ENCODE measurements around the gene SLC22A23.

The SLC22A23 gene

DNA sequence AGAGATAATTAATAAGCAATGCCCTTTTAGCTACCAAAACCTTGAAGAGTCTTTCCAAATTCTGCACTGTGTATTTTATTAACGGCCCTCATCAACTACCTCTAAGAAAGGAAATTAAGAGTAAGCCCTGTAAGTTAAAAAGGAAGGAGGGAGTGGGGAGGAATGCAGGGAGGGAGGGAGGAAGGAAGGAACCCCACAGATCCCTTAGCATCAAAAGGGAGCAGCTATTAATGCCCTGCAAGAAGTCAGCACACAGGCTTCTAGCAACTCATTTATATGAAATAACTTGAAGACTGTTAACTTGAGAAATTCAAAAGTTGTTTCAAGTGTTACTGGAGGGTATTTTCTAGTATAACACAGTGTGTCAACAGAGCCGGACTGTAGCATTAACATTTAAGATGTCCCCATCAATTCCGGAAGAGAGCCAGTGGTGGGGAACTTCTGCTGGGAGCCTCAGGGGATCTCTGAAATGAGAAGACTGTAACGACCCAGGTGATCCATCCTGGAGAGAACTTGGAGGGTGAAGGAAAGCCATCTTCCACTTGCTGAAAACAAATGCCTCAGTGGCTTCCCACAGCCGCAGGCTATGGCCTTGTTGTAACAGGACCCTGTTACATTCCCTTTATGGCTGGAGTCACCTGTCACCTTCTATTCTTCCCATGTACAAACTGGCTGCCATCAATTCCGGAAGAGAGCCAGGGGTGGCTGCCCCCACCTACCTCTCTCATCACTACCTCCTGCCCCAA is 33.2 kb downstream of the SLC22A23 start:
- Histone ChIP-seq H3K4me1 (peaks cover 0 to 8% (median 0%) of the 10 kb centered on the region in 4 donors), H3K9me3 (no peaks in the 10 kb centered on the region), H3K4me3 (no peak overlapping the region), H3K27ac (no peak overlapping the region), H3K27me3 (peaks cover 0 to 9% of the 10 kb centered on the region in 2 donors), H3K36me3 (no peaks in the 10 kb centered on the region)
- intact Hi-C loops (cut with DNase I; ENCODE audit: low total_unique reads) = no loop called here
- no peak for TF ChIP-seq CTCF (IDR thresholded peaks at IDR 0.05)
- DNase-seq = no peak

GRCh38 chr6:3422435-3423070 is 34.3 kb downstream of the SLC22A23 start:
- no peak overlapping the region for H3K27ac ChIP-seq

DNA sequence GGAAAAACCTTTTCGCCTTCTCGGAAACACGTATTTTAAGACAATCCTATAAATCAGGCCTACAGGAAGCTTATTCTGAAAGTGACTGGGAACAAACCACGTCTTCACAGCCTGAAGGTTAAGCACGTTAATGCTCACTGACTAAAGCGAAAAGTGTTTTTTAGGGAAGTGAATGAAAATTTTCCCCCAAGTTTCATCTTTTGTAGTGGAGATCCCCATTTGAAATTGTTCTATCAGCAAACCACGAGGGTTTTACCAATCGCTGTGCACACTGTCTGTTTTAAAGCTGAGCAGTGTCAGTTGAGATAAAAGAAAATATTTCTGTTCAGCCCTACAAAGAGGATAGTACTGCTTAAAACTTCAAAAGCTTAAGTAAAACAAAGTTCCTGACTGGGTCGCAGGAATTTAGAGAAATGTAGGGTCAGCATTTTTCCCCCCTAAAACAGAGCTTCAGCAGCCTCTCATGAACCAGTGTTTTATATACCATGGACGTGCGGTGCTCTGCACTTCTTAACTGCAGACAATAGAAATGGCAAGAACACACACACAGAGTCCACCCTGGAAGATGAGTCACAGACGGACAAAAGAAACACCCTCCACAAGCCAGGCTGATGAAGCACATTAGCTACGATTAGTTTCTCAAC is 34.9 kb downstream of the SLC22A23 start:
- Histone ChIP-seq H3K27me3 (peaks cover 0 to under 1% of the 10 kb centered on the region in 2 donors), H3K36me3 (no peaks in the 10 kb centered on the region), H3K4me3 (no peak overlapping the region), H3K27ac (no peak overlapping the region), H3K9me3 (no peaks in the 10 kb centered on the region), H3K4me1 (no peaks in the 10 kb centered on the region)
- no peak for DNase-seq
- intact Hi-C loops (cut with DNase I; ENCODE audit: low total_unique reads) = no loop called here
- no peak for TF ChIP-seq CTCF (IDR thresholded peaks at IDR 0.05)

More at GRCh38 chr6:3422435-3423070, 34.3 kb downstream of the SLC22A23 start:
- no peak for DNase-seq
- Histone ChIP-seq H3K27me3 (peaks cover 0 to 4% of the 10 kb centered on the region in 2 donors), H3K4me3 (no peak overlapping the region), H3K9me3 (no peaks in the 10 kb centered on the region), H3K36me3 (no peaks in the 10 kb centered on the region), H3K4me1 (peaks cover 0 to 2% (median 0%) of the 10 kb centered on the region in 4 donors)
- no peak for TF ChIP-seq CTCF (IDR thresholded peaks at IDR 0.05)
- intact Hi-C loops (cut with DNase I; ENCODE audit: low total_unique reads) = no loop called here

GRCh38 chr6:3421143-3421542 is 35.7 kb downstream of the SLC22A23 start:
- no peak overlapping the region for H3K27ac ChIP-seq
- no peak overlapping the region for H3K4me3 ChIP-seq
- no peaks in the 10 kb centered on the region for H3K36me3 ChIP-seq
- H3K9me3 ChIP-seq = no peaks in the 10 kb centered on the region
- intact Hi-C loops (cut with DNase I; ENCODE audit: low total_unique reads) = no loop called here
- H3K27me3 ChIP-seq = no peaks in the 10 kb centered on the region
- H3K4me1 ChIP-seq = no peaks in the 10 kb centered on the region
- no peak for TF ChIP-seq CTCF (IDR thresholded peaks at IDR 0.05)
- no peak for DNase-seq

DNA sequence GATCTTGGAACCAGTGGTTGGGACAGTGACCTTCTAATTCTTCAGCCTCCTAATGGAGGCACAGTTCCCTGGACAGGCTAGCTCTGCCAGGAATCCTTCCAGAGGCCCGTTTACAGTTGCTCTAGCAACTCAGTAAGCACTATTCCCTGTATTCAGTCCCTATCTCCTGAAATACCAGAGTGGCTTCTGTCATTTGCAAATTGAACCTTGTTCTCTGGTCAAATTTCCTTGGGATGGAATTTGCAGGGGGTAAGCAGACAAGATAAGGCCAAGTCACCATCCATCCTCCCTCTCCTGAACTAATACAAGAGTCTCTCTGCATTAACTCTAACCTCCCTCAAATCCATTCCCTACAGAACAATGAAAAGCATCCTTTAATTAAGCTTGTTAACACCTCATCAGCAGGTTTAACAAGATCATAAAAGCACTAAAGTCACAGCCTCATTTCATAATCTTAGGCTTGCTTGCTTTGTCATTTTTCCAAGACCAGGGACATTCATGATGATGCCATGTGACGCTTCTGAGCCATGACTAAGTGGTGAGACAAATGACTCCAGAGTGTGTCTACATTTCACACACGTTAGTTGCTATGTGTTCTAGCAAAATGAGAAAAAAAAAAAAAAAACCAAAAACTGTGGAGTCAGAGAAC is 37.1 kb downstream of the SLC22A23 start:
- Histone ChIP-seq H3K9me3 (no peaks in the 10 kb centered on the region), H3K4me1 (no peaks in the 10 kb centered on the region), H3K27me3 (no peaks in the 10 kb centered on the region), H3K27ac (no peak overlapping the region), H3K36me3 (no peaks in the 10 kb centered on the region), H3K4me3 (no peak overlapping the region)
- intact Hi-C loops (cut with DNase I; ENCODE audit: low total_unique reads) = no loop called here
- TF ChIP-seq CTCF (IDR thresholded peaks at IDR 0.05) = no peak
- no peak for DNase-seq

Data from tibial artery (tissue), 4 donors.